ENCODE data around the gene CSTPP1. TPM values are rescaled to one million over a fixed set of nuclear protein-coding genes. Genes with fewer than 3 reads are reported as not detected.

The CSTPP1 gene
- total and polyA plus RNA-seq, 8 donors: 16.4 to 146 (median 37.3) TPM

GRCh38 chr11:47004595-47005033, 68.1 kb downstream of the CSTPP1 start:
- H3K27me3 ChIP-seq: no peaks in the 10 kb centered on the region
- peaks cover 12 to 64% (median 50%) of the 10 kb centered on the region in 4 donors for H3K4me1 ChIP-seq
- no peaks in the 10 kb centered on the region for H3K36me3 ChIP-seq
- no peaks in the 10 kb centered on the region for H3K9me3 ChIP-seq
- TF ChIP-seq POLR2AphosphoS5 (IDR thresholded peaks at IDR 0.05) (peak; percentile 87 to 97 (median 96)), EP300 (IDR thresholded peaks at IDR 0.05) (peak; percentile 73), CTCF (IDR thresholded peaks at IDR 0.05) (no peak)
- H3K4me3 ChIP-seq: no peak overlapping the region
- DNase-seq: peak; percentile 81 to 95
- intact Hi-C loops (cut with DNase I; ENCODE audit: low total_unique reads): no loop called here
- H3K27ac ChIP-seq: peak overlapping the region in 4 of 5 donors; percentile 65 to 78 (median 72)

- H3K27me3 ChIP-seq: no peaks in the 10 kb centered on the region
- DNase-seq: no peak
- no peaks in the 10 kb centered on the region for H3K36me3 ChIP-seq
- intact Hi-C loops (cut with DNase I; ENCODE audit: low total_unique reads): no loop called here
- peak overlapping the region in 4 of 5 donors; percentile 65 to 78 (median 72) for H3K27ac ChIP-seq
- H3K4me1 ChIP-seq: peaks cover 12 to 72% (median 50%) of the 10 kb centered on the region in 4 donors
- H3K4me3 ChIP-seq: no peak overlapping the region
- H3K9me3 ChIP-seq: no peaks in the 10 kb centered on the region
- TF ChIP-seq POLR2A (IDR thresholded peaks at IDR 0.05): no peak
- TF ChIP-seq EP300 (IDR thresholded peaks at IDR 0.05): no peak
- no peak for TF ChIP-seq POLR2AphosphoS5 (IDR thresholded peaks at IDR 0.05)
- TF ChIP-seq CTCF (IDR thresholded peaks at IDR 0.05): no peak
Observed at GRCh38 chr11:47005441-47005840, 68.9 kb downstream of the CSTPP1 start.

- H3K27me3 ChIP-seq: no peaks in the 10 kb centered on the region
- peaks cover 12 to 72% (median 48%) of the 10 kb centered on the region in 4 donors for H3K4me1 ChIP-seq
- no peaks in the 10 kb centered on the region for H3K9me3 ChIP-seq
- no peak for TF ChIP-seq CTCF (IDR thresholded peaks at IDR 0.05)
- TF ChIP-seq POLR2AphosphoS5 (IDR thresholded peaks at IDR 0.05): no peak
- TF ChIP-seq EP300 (IDR thresholded peaks at IDR 0.05): no peak
- TF ChIP-seq POLR2A (IDR thresholded peaks at IDR 0.05): no peak
- intact Hi-C loops (cut with DNase I; ENCODE audit: low total_unique reads): no loop called here
- no peak overlapping the region for H3K4me3 ChIP-seq
- peak overlapping the region in 3 of 5 donors; percentile 16 to 65 (median 32) for H3K27ac ChIP-seq
- 18 to 44% (median 25%) methylated on average over 2 of the region's 2 CpGs for WGBS, 5 donors
- no peaks in the 10 kb centered on the region for H3K36me3 ChIP-seq
- DNase-seq: peak in 1 of 2 donors; percentile 34
Observed at GRCh38 chr11:47007579-47007978, 71.0 kb downstream of the CSTPP1 start.

GRCh38 chr11:47010179-47010578, 73.6 kb downstream of the CSTPP1 start:
- Histone ChIP-seq H3K4me3 (no peak overlapping the region), H3K27ac (peak overlapping the region in 2 of 5 donors; percentile 31 to 41)
- WGBS, 5 donors: 75 to 91% (median 80%) methylated on average over 4 of the region's 4 CpGs

More at GRCh38 chr11:47010179-47010578, 73.6 kb downstream of the CSTPP1 start:
- intact Hi-C loops (cut with DNase I; ENCODE audit: low total_unique reads): no loop called here
- peak in 1 of 2 donors; percentile 54 for DNase-seq
- H3K27me3 ChIP-seq: no peaks in the 10 kb centered on the region
- TF ChIP-seq EP300 (IDR thresholded peaks at IDR 0.05) (no peak), CTCF (IDR thresholded peaks at IDR 0.05) (no peak), POLR2AphosphoS5 (IDR thresholded peaks at IDR 0.05) (no peak), POLR2A (IDR thresholded peaks at IDR 0.05) (no peak)
- H3K4me1 ChIP-seq: peaks cover 3 to 46% (median 23%) of the 10 kb centered on the region in 4 donors
- no peaks in the 10 kb centered on the region for H3K9me3 ChIP-seq
- no peaks in the 10 kb centered on the region for H3K36me3 ChIP-seq

Data from stomach (tissue), 9 donors.